ENCODE results near the gene SLC38A1. TPM values are rescaled to one million over a fixed set of nuclear protein-coding genes. Genes with fewer than 3 reads are reported as not detected.

Gene SLC38A1
- total RNA-seq, 2 donors from 2014 or later: 22.1 to 77.0 TPM

DNA sequence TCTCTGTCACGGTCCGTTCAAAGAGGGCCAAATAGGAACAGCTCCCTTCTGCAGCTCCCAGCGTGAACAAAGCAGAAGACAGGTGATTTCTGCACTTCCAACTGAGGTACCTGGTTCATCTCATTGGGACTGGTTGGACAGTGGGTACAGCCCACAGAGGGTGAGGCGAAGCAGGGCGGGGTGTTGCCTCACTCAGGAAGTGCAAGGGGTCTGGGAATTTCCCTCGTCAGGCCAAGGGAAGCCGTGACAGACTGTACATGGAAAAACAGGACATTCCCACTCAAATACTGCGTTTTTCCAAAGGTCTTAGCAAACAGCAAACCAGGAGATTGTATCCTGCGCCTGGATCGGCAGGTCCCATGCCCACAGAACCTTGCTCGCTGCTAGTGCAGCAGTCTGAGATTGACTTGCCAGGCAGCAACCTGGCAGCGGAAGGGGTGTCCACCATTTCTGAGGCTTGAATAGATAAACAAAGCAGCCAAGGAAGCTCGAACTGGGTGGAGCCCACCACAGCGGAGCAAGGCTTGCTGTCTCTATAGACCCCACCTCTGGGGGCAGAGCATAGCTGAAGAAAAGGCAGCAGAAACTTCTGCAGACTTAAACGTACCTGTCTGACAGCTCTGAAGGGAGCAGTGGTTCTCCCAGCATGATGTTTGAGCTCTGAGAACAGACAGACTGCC lies 22.7 kb downstream of the SLC38A1 start:
- Histone ChIP-seq H3K4me1 (ENCODE audit: control insufficient read depth in 1 of 2, low read depth in 2 of 2) (no peaks in the 10 kb centered on the region), H3K27ac (no peak overlapping the region), H3K9me3 (no peaks in the 10 kb centered on the region), H3K27me3 (replicated peaks; ENCODE audit: insufficient read depth) (no peaks in the 10 kb centered on the region), H3K36me3 (no peaks in the 10 kb centered on the region), H3K4me3 (no peak overlapping the region)
- ATAC-seq (ENCODE audit: insufficient number of reproducible peaks, low FRiP score, low read depth): no peak
- TF ChIP-seq, protein P1, sequence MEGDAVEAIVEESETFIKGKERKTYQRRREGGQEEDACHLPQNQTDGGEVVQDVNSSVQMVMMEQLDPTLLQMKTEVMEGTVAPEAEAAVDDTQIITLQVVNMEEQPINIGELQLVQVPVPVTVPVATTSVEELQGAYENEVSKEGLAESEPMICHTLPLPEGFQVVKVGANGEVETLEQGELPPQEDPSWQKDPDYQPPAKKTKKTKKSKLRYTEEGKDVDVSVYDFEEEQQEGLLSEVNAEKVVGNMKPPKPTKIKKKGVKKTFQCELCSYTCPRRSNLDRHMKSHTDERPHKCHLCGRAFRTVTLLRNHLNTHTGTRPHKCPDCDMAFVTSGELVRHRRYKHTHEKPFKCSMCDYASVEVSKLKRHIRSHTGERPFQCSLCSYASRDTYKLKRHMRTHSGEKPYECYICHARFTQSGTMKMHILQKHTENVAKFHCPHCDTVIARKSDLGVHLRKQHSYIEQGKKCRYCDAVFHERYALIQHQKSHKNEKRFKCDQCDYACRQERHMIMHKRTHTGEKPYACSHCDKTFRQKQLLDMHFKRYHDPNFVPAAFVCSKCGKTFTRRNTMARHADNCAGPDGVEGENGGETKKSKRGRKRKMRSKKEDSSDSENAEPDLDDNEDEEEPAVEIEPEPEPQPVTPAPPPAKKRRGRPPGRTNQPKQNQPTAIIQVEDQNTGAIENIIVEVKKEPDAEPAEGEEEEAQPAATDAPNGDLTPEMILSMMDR (IDR thresholded peaks at IDR 0.05): no peak
- DNase-seq (ENCODE audit: low spot score): no peak

DNA sequence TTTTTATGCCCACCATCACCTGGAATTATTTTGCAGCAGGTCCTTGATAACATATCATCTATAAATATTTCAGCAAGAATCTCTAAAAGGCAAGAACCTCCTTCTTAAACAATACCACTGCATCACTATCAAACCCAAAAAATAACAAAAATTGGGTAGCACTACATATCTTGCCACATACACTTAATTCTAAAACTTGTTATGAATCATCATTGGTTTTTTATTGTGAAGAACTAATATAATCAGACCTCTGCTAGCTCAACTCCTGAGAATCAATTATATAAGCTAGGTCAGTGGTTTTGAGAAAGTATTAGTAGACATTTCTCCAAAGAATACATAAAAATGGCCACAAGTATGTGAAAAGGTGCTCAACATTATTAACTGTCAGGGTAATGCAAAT lies 23.8 kb downstream of the SLC38A1 start:
- Histone ChIP-seq H3K36me3 (no peaks in the 10 kb centered on the region), H3K27ac (no peak overlapping the region), H3K4me3 (no peak overlapping the region), H3K27me3 (replicated peaks; ENCODE audit: insufficient read depth) (no peaks in the 10 kb centered on the region), H3K9me3 (no peaks in the 10 kb centered on the region), H3K4me1 (ENCODE audit: control insufficient read depth in 1 of 2, low read depth in 2 of 2) (no peaks in the 10 kb centered on the region)
- DNase-seq (ENCODE audit: low spot score): no peak
- no peak for ATAC-seq (ENCODE audit: insufficient number of reproducible peaks, low FRiP score, low read depth)
- TF ChIP-seq, protein P1 (IDR thresholded peaks at IDR 0.05): no peak

DNA sequence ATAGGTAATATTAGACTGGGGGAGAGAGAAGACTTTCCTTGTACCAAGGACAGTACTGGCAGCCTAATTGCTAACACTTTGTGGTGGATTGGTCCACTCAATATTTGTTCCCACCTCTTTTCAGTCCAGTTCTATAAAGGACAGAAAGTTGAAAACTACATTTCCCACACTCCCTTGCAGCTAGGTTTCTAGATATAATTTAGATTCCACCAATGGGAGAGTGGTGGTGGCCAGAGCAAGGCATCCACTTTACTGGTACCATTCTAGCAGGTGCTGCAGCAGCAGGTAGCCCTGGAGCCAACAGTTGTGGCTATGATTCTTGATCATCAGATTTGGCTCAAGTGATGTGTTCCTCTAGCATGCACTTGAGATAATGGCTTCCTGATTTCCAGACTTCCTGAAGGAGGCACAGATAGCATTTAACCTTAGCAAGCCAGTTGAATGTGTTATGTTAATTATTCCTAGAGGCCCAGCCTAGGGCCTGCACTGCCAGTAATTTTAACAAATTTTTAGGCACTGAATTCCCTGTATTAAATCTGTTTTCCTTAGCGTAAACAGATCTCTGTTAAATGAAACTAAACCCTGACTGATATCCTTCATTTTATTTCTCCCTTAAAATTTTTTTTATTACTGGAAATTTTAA lies 24.4 kb downstream of the SLC38A1 start:
- Histone ChIP-seq H3K4me3 (no peak overlapping the region), H3K4me1 (ENCODE audit: control insufficient read depth in 1 of 2, low read depth in 2 of 2) (no peaks in the 10 kb centered on the region), H3K36me3 (no peaks in the 10 kb centered on the region), H3K9me3 (no peaks in the 10 kb centered on the region), H3K27ac (no peak overlapping the region), H3K27me3 (replicated peaks; ENCODE audit: insufficient read depth) (no peaks in the 10 kb centered on the region)
- TF ChIP-seq, protein P1 (IDR thresholded peaks at IDR 0.05): no peak
- DNase-seq (ENCODE audit: low spot score): no peak
- no peak for ATAC-seq (ENCODE audit: insufficient number of reproducible peaks, low FRiP score, low read depth)

DNA sequence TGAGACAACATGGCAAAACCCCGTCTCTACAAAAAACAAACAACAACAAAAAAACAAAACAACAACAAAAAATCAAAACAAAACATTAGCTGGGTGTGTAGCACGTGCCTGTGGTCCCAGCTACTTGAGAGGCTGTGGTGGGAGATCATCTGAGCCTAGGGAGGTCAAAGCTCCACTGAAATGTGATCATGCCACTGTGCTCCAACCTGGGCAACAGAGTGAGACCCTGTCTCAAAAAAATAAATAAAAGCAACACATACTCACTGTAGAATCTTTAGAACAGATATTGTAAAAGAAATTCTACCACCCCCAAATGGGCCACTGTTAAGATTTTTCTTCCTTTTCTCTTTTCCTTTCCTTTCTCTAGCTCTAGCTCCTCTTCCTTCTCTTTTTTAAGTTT lies 26.3 kb downstream of the SLC38A1 start:
- ATAC-seq (ENCODE audit: insufficient number of reproducible peaks, low FRiP score, low read depth) (no peak), DNase-seq (ENCODE audit: low spot score) (no peak)
- Histone ChIP-seq H3K4me1 (ENCODE audit: control insufficient read depth in 1 of 2, low read depth in 2 of 2) (no peaks in the 10 kb centered on the region), H3K27ac (no peak overlapping the region), H3K36me3 (peaks cover 2% of the 10 kb centered on the region), H3K4me3 (no peak overlapping the region), H3K27me3 (replicated peaks; ENCODE audit: insufficient read depth) (no peaks in the 10 kb centered on the region), H3K9me3 (no peaks in the 10 kb centered on the region)
- TF ChIP-seq, protein P1 (IDR thresholded peaks at IDR 0.05): no peak

DNA sequence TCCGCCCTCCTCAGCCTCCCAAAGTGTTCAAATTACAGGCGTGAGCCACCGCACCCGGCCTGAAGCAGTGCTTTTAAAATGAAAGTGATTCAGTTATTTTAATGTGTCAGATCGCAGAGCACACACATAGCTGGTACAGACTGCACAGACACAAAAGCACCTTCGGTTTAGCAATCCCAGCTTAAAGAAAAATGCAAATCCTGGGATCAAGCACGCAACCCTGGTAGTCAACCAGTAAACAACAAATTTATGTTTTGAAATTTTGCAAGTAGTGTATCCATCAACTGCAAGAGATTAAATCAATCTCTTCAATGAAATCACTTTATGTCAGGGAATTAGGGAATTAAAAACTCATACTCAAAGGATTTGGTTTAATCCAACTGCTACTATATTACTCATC lies 28.4 kb downstream of the SLC38A1 start:
- Histone ChIP-seq H3K27ac (no peak overlapping the region), H3K36me3 (peaks cover 2% of the 10 kb centered on the region), H3K27me3 (replicated peaks; ENCODE audit: insufficient read depth) (no peaks in the 10 kb centered on the region), H3K4me3 (no peak overlapping the region), H3K4me1 (ENCODE audit: control insufficient read depth in 1 of 2, low read depth in 2 of 2) (no peaks in the 10 kb centered on the region), H3K9me3 (no peaks in the 10 kb centered on the region)
- DNase-seq (ENCODE audit: low spot score): no peak
- TF ChIP-seq, protein P1 (IDR thresholded peaks at IDR 0.05): no peak
- no peak for ATAC-seq (ENCODE audit: insufficient number of reproducible peaks, low FRiP score, low read depth)

All from thoracic aorta (tissue), 2 donors.